HEK293T (cell line): ENCODE results near the gene LCN12.

Source experiments
- CTCF ChIA-PET: fragments of 350-600 bp; formaldehyde crosslinking; extraction: SDS; loops from one replicate; lab custom pipeline; 2021; ENCODE audit warnings: antibody characterized with exemption, inconsistent platforms; lab: Yijun Ruan, JAX
- POLR2A ChIA-PET: fragments of 350-600 bp; formaldehyde crosslinking; extraction: SDS; loops from one replicate; lab custom pipeline; 2020; ENCODE audit warnings: antibody characterized with exemption, inconsistent platforms; lab: Yijun Ruan, JAX
- DNase-seq: peaks from one replicate; pipeline ENCODE4 v3.0.0; 2012; ENCODE audit warnings: mixed read lengths; ENCODE audit errors: extremely low spot score
- ARNT ChIP-seq: fragments of 450-650 bp; IDR thresholded peaks from 2 replicates; pipeline ENCODE4 v1.6.1; 2017; ENCODE audit warnings: mild to moderate bottlenecking
- BHLHE40 ChIP-seq: fragments of 450-650 bp; IDR thresholded peaks from 2 replicates; pipeline ENCODE4 v1.6.1; 2016; ENCODE audit warnings: mild to moderate bottlenecking, moderate library complexity, borderline replicate concordance
- CTBP1 ChIP-seq: fragments of 450-650 bp; IDR thresholded peaks from 2 replicates; pipeline ENCODE4 v1.6.1; 2016; ENCODE audit warnings: borderline replicate concordance
- ELF4 ChIP-seq: fragments of 450-650 bp; IDR thresholded peaks from 2 replicates; pipeline ENCODE4 v1.6.1; 2017; ENCODE audit warnings: antibody characterized with exemption
- FOXA1 ChIP-seq: fragments of 450-650 bp; IDR thresholded peaks from 2 replicates; pipeline ENCODE4 v1.6.1; 2016; ENCODE audit warnings: mild to moderate bottlenecking
- FOXK2 ChIP-seq: fragments of 450-650 bp; IDR thresholded peaks from 2 replicates; pipeline ENCODE4 v1.6.1; 2016; ENCODE audit warnings: mild to moderate bottlenecking
- FOXM1 ChIP-seq: fragments of 450-650 bp; IDR thresholded peaks from 2 replicates; pipeline ENCODE4 v1.6.1; 2017; ENCODE audit warnings: mild to moderate bottlenecking, borderline replicate concordance
- HDGF ChIP-seq: fragments of 450-650 bp; IDR thresholded peaks from 2 replicates; pipeline ENCODE4 v1.6.1; 2017; ENCODE audit warnings: antibody characterized with exemption, borderline replicate concordance
- L3MBTL2 ChIP-seq: fragments of 450-650 bp; conservative IDR thresholded peaks from 2 replicates; pipeline ENCODE4 v1.6.1; 2016; ENCODE audit warnings: mild to moderate bottlenecking
- LEF1 ChIP-seq: fragments of 450-650 bp; IDR thresholded peaks from 2 replicates; pipeline ENCODE4 v1.6.1; 2017; ENCODE audit warnings: mild to moderate bottlenecking, borderline replicate concordance
- NFRKB ChIP-seq: fragments of 450-650 bp; IDR thresholded peaks from 2 replicates; pipeline ENCODE4 v1.6.1; 2016; ENCODE audit warnings: mild to moderate bottlenecking, moderate library complexity
- SP1 ChIP-seq: fragments of 450-650 bp; IDR thresholded peaks from 2 replicates; pipeline ENCODE4 v1.6.1; 2017
- SUZ12 ChIP-seq: fragments of 450-650 bp; IDR thresholded peaks from 2 replicates; pipeline ENCODE4 v1.6.1; 2016; ENCODE audit warnings: mild to moderate bottlenecking
- TARDBP ChIP-seq: fragments of 450-650 bp; IDR thresholded peaks from 2 replicates; pipeline ENCODE4 v1.6.1; 2016
- ZNF384 ChIP-seq: fragments of 450-650 bp; IDR thresholded peaks from 2 replicates; pipeline ENCODE4 v1.6.1; 2016
- TF ChIP-seq, protein P1 (sequence below): fragments of 450-650 bp; IDR thresholded peaks from 2 replicates; pipeline ENCODE4 v1.6.1; 2016

LCN12 gene

DNA sequence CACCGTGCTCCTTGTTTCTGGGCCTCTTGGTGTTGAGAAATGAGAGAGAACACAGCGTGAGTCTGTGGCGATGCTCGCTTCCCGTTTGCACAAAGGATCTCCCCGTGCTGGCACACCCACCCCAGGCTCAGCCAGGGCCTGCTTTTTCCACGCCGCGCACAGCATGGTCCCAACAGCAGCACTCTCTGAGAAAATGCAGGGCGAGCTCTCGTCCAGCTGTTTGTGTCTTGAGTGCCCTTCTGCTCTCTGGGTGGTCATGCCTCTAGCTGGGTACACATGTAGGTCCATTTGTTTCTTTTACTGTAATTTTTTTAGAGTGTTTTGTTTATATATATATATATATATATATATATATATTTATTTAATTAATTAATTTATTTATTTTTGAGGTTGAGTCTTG is 34.2 kb upstream of the LCN12 start:
- DNase-seq = no peak
- ChIA-PET POLR2A (no interaction called here), CTCF (no interaction called here)
- TF ChIP-seq SP1 (no peak), ZNF384 (no peak), HDGF (no peak), NFRKB (no peak), LEF1 (no peak), L3MBTL2 (no peak), BHLHE40 (no peak), FOXK2 (no peak), ARNT (no peak), CTBP1 (no peak), FOXM1 (no peak), FOXA1 (no peak), TARDBP (no peak), ELF4 (no peak), SUZ12 (no peak)
- TF ChIP-seq, protein P1, sequence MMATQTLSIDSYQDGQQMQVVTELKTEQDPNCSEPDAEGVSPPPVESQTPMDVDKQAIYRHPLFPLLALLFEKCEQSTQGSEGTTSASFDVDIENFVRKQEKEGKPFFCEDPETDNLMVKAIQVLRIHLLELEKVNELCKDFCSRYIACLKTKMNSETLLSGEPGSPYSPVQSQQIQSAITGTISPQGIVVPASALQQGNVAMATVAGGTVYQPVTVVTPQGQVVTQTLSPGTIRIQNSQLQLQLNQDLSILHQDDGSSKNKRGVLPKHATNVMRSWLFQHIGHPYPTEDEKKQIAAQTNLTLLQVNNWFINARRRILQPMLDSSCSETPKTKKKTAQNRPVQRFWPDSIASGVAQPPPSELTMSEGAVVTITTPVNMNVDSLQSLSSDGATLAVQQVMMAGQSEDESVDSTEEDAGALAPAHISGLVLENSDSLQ = no peak

DNA sequence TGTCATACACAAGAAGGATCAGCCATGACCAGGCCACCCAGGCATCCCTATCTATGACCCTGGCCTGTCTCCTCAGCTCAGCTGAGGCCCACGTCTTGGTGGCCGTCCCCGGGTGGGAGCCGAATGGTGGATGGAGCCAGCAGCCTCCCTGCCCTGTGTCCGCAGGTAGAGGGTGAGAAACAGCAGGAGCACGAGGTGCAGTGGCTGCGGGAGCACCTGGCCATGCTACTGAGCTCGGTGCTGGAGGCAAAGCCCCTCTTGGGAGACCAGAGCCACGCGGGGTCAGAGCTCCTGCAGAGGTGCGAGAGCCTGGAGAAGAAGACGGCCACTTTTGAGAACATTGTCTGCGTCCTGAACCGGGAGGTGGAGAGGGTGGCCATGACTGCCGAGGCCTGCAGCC is 32.0 kb upstream of the LCN12 start:
- ChIA-PET CTCF (no interaction called here), POLR2A (interaction anchor here (0.6 kb wide), 1 partner anchor 113 kb away, joined by 3 read pairs; no protein-coding TSS in a partner anchor)
- TF ChIP-seq SP1 = no peak
- no peak for TF ChIP-seq BHLHE40
- TF ChIP-seq FOXA1 = no peak
- TF ChIP-seq ZNF384 = no peak
- TF ChIP-seq, protein P1 = no peak
- TF ChIP-seq FOXM1 = no peak
- TF ChIP-seq LEF1 = no peak
- TF ChIP-seq NFRKB = no peak
- no peak for TF ChIP-seq CTBP1
- TF ChIP-seq HDGF = no peak
- no peak for DNase-seq

GRCh38 chr9:136920734-136921231 is 31.3 kb upstream of the LCN12 start:
- no peak for DNase-seq
- ChIA-PET CTCF (no interaction called here), POLR2A (no interaction called here)
- TF ChIP-seq SP1 = no peak
- no peak for TF ChIP-seq ZNF384
- no peak for TF ChIP-seq HDGF
- no peak for TF ChIP-seq L3MBTL2
- no peak for TF ChIP-seq SUZ12
- no peak for TF ChIP-seq ARNT
- TF ChIP-seq NFRKB = no peak

GRCh38 chr9:136921307-136921706 is 30.8 kb upstream of the LCN12 start:
- ChIA-PET CTCF (no interaction called here), POLR2A (no interaction called here)
- no peak for DNase-seq
- TF ChIP-seq LEF1 (no peak), BHLHE40 (no peak), ZNF384 (no peak), ELF4 (no peak), HDGF (no peak), FOXA1 (no peak), FOXK2 (no peak), TARDBP (no peak), CTBP1 (no peak), ARNT (no peak), SUZ12 (no peak), SP1 (no peak), L3MBTL2 (no peak), FOXM1 (no peak)
- TF ChIP-seq, protein P1 = no peak

GRCh38 chr9:136921718-136922117 is 30.4 kb upstream of the LCN12 start:
- CTCF ChIA-PET = no interaction called here
- TF ChIP-seq CTBP1 (no peak), FOXM1 (no peak), L3MBTL2 (no peak), ELF4 (no peak), ARNT (no peak)
- POLR2A ChIA-PET = no interaction called here

DNA sequence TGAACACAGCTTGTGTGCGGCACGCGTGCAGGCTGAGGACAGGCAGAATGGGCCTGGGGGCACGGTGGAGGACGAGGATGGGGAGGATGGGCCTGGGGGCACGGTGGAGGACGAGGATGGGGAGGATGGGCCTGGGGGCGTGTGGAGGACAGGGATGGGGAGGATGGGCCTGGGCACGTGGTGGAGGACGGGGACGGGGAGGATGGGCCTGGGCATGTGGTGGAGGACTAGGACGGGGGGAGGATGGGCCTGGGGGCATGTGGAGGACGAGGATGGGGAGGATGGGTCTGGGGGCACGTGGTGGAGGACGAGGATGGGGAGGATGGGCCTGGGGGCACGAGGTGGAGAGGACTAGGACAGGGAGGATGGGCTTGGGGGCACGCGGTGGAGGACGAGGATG is 29.5 kb upstream of the LCN12 start:
- ChIA-PET CTCF (no interaction called here), POLR2A (no interaction called here)
- no peak for TF ChIP-seq ARNT
- TF ChIP-seq ELF4 = no peak
- TF ChIP-seq CTBP1 = no peak
- no peak for TF ChIP-seq FOXK2
- no peak for TF ChIP-seq NFRKB
- no peak for TF ChIP-seq L3MBTL2
- no peak for TF ChIP-seq FOXA1
- no peak for TF ChIP-seq BHLHE40
- TF ChIP-seq, protein P1 = no peak
- TF ChIP-seq SP1 = no peak
- TF ChIP-seq ZNF384 = no peak
- TF ChIP-seq LEF1 = no peak
- TF ChIP-seq SUZ12 = no peak
- no peak for TF ChIP-seq TARDBP
- no peak for TF ChIP-seq HDGF
- TF ChIP-seq FOXM1 = no peak

More at GRCh38 chr9:136921718-136922117, 30.4 kb upstream of the LCN12 start:
- no peak for DNase-seq

More for the DNA sequence above, 29.5 kb upstream of the LCN12 start:
- no peak for DNase-seq
